Muscle of arm (tissue), 12 donors: ENCODE data around the gene BPIFB1. TPM values are rescaled to one million over a fixed set of nuclear protein-coding genes. Genes with fewer than 3 reads are reported as not detected.

Experiments used
- DNase-seq: peaks from one replicate; pipeline ENCODE4 v3.0.0-alpha.2; 2013
- polyA plus RNA-seq, 12 donors: library from polyadenylated mRNA; unstranded; fragments of 120-200 nt; gene quantifications; one replicate each; pipeline ENCODE4 v1.2.1, GENCODE V29; 2013; ENCODE audit not compliant: insufficient read length in 12 of 12

The BPIFB1 gene
- polyA plus RNA-seq, 12 donors: 0.09 to 0.14 TPM; not detected in 10

GRCh38 chr20:33298391-33298790, 15.4 kb downstream of the BPIFB1 start:
- no peak for DNase-seq

GRCh38 chr20:33299111-33299603, 16.1 kb downstream of the BPIFB1 start:
- peak; percentile 43 for DNase-seq

- DNase-seq: no peak
Measured at GRCh38 chr20:33301192-33301930, 18.3 kb downstream of the BPIFB1 start.

- DNase-seq: no peak
Measured at GRCh38 chr20:33303595-33303994, 20.6 kb downstream of the BPIFB1 start.

- no peak for DNase-seq
Measured at GRCh38 chr20:33304046-33304445, 21.0 kb downstream of the BPIFB1 start.

GRCh38 chr20:33305589-33306057, 22.6 kb downstream of the BPIFB1 start:
- no peak for DNase-seq

GRCh38 chr20:33306228-33306627, 23.2 kb downstream of the BPIFB1 start:
- no peak for DNase-seq

GRCh38 chr20:33306807-33307206, 23.8 kb downstream of the BPIFB1 start:
- no peak for DNase-seq

GRCh38 chr20:33308668-33309067, 25.7 kb downstream of the BPIFB1 start:
- DNase-seq: no peak

- DNase-seq: no peak
Measured at GRCh38 chr20:33309631-33310030, 26.6 kb downstream of the BPIFB1 start.

GRCh38 chr20:33310327-33310899, 27.4 kb downstream of the BPIFB1 start:
- DNase-seq: no peak

GRCh38 chr20:33311011-33311410, 28.0 kb downstream of the BPIFB1 start:
- DNase-seq: no peak

- no peak for DNase-seq
Measured at GRCh38 chr20:33311996-33312395, 29.0 kb downstream of the BPIFB1 start.

GRCh38 chr20:33312583-33312982, 29.6 kb downstream of the BPIFB1 start:
- DNase-seq: no peak

GRCh38 chr20:33313686-33314314, 30.8 kb downstream of the BPIFB1 start:
- DNase-seq: no peak

GRCh38 chr20:33316343-33316742, 33.3 kb downstream of the BPIFB1 start:
- no peak for DNase-seq

GRCh38 chr20:33316958-33317357, 33.9 kb downstream of the BPIFB1 start:
- DNase-seq: no peak

- no peak for DNase-seq
Measured at GRCh38 chr20:33317424-33318095, 34.5 kb downstream of the BPIFB1 start.

GRCh38 chr20:33318096-33318429, 35.0 kb downstream of the BPIFB1 start:
- DNase-seq: no peak

GRCh38 chr20:33320006-33320405, 37.0 kb downstream of the BPIFB1 start:
- DNase-seq: no peak

GRCh38 chr20:33322456-33322855, 39.4 kb downstream of the BPIFB1 start:
- no peak for DNase-seq

GRCh38 chr20:33323236-33323635, 40.2 kb downstream of the BPIFB1 start:
- no peak for DNase-seq
